Measurements from ENCODE around the gene NINJ2. TPM values are rescaled to one million over a fixed set of nuclear protein-coding genes. Genes with fewer than 3 reads are reported as not detected.
"Not testable (repeated sequence)": the region's sequence is repeated elsewhere in the genome, so short reads cannot be mapped to it uniquely, and the experiment has no call there.

The NINJ2 gene
- polyA plus RNA-seq: 10 to 100 TPM in 2 of 3 donors, 1 to 10 TPM in 1; 1.4 to 30.5 (median 19.5) TPM

DNA sequence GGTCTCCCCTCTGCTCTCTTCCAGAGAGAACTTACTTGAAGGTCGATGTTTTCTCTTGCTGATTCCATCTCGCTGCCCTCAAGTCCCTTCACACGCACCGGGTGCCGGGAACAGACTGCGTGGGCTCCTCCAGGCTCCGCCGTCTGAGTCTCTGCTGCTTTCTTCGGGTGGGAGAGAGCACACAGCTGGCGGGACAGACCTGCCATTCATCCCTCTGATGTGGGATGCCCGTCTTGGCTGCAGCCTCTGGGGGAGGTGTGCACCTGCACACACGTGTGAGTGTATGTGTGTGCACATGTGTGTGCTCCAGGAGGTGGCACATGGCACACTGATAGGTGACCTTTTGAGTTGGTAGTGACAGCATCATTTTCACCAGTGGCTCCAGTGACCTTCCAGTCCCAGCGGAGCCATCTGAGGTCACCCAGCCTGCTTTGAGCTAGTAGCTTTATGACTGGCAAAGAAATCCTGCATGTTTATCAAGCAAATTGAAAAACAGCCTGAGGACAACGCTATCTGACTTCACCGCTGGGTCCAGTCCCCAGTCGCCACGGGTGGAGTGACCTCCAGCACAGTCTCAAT, at the start of gene NINJ2:
NINJ2 (minus strand) TSS at position 153 of the 579 bp plus-strand sequence; CDS start at position 68, 85 bp downstream.
- H3K27ac ChIP-seq (ENCODE audit: low read depth, low read length): no peak within 1 kb of the TSS

GRCh38 chr12:712172-712863, 49.1 kb upstream of the NINJ2 start:
- 67 to 78% (median 72%) methylated on average over 8 of the region's 8 CpGs for WGBS, 3 donors
- no peak overlapping the region for H3K27ac ChIP-seq (ENCODE audit: low read depth, low read length)

More for the DNA sequence above, at the start of gene NINJ2:
- 35 to 62% (median 61%) methylated on average over 17 of the region's 17 CpGs for WGBS, 3 donors

- 78 to 91% (median 85%) methylated on average over 7 of the region's 7 CpGs for WGBS, 3 donors
- no peak overlapping the region for H3K27ac ChIP-seq (ENCODE audit: low read depth, low read length)
Measured at GRCh38 chr12:709455-710020, 46.3 kb upstream of the NINJ2 start.

GRCh38 chr12:708084-708483, 44.8 kb upstream of the NINJ2 start:
- H3K27ac ChIP-seq (ENCODE audit: low read depth, low read length): not testable (repeated sequence)

GRCh38 chr12:704516-705242, 41.4 kb upstream of the NINJ2 start:
- no peak overlapping the region for H3K27ac ChIP-seq (ENCODE audit: low read depth, low read length)
- 70 to 82% (median 71%) methylated on average over 5 of the region's 5 CpGs for WGBS, 3 donors

More at GRCh38 chr12:708084-708483, 44.8 kb upstream of the NINJ2 start:
- WGBS, 3 donors: 71 to 75% (median 73%) methylated on average over 2 to 3 of the region's 3 CpGs

- WGBS, 3 donors: 60 to 76% (median 73%) methylated on average over 11 of the region's 11 CpGs
- no peak overlapping the region for H3K27ac ChIP-seq (ENCODE audit: low read depth, low read length)
Measured at GRCh38 chr12:701896-702539, 38.8 kb upstream of the NINJ2 start.

- H3K27ac ChIP-seq (ENCODE audit: low read depth, low read length): no peak overlapping the region
- WGBS, 3 donors: 65 to 76% (median 73%) methylated on average over 4 of the region's 4 CpGs
Measured at GRCh38 chr12:700016-700415, 36.8 kb upstream of the NINJ2 start.

GRCh38 chr12:698222-698621, 35.0 kb upstream of the NINJ2 start:
- WGBS, 3 donors: 90 to 97% (median 92%) methylated on average over 4 of the region's 4 CpGs
- H3K27ac ChIP-seq (ENCODE audit: low read depth, low read length): not testable (repeated sequence)

DNA sequence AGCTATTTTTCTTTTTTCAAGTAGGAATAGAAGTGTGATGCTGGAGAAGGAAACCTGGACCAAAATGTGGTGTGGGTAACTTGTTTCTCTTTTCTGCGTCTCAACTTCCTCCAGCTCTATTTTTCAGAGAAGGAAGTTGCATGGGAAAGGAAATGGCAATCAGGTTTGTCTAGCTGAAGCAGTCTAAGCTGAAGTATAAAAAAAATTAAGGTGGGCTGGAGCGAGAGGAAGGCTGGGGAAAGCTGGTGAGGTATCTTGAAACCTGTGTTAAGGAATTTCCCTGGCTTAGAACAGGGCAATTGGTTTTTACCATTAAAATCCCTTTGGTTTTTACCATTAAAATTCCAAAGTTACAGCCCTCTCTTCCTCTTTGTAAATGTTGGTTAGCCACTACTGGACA, 34.2 kb upstream of the NINJ2 start:
- 39 to 68% (median 66%) methylated on average over 2 of the region's 2 CpGs for WGBS, 3 donors
- H3K27ac ChIP-seq (ENCODE audit: low read depth, low read length): no peak overlapping the region

GRCh38 chr12:694734-695503, 31.7 kb upstream of the NINJ2 start:
- no peak overlapping the region for H3K27ac ChIP-seq (ENCODE audit: low read depth, low read length)
- 84 to 87% (median 86%) methylated on average over 27 of the region's 27 CpGs for WGBS, 3 donors

GRCh38 chr12:693934-694533, 30.8 kb upstream of the NINJ2 start:
- WGBS, 3 donors: 84 to 87% (median 86%) methylated on average over 7 of the region's 7 CpGs
- no peak overlapping the region for H3K27ac ChIP-seq (ENCODE audit: low read depth, low read length)

- WGBS, 3 donors: 77 to 95% (median 93%) methylated on average over 2 of the region's 2 CpGs
- no peak overlapping the region for H3K27ac ChIP-seq (ENCODE audit: low read depth, low read length)
Measured at GRCh38 chr12:692274-692673, 29.0 kb upstream of the NINJ2 start.

DNA sequence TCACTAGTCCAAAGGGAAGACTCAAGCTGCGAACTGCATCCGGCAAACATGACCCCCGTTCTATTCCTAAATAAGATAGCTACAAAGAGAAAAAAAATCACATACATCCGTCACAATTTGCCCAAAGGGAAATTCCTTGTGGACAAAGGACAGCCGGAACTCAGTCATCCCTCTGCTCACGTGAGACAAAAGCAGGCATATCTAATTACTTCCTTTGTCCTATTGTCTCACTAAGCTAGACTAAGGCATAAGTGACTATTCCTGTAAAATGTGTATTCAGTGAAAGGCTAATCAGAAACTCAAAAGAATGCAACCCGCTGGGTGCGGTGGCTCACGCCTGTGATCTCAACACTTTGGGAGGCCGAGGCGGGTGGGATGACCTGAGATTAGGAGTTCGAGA, 27.2 kb upstream of the NINJ2 start:
- WGBS, 3 donors: 72 to 85% (median 76%) methylated on average over 12 of the region's 12 CpGs
- no peak overlapping the region for H3K27ac ChIP-seq (ENCODE audit: low read depth, low read length)

DNA sequence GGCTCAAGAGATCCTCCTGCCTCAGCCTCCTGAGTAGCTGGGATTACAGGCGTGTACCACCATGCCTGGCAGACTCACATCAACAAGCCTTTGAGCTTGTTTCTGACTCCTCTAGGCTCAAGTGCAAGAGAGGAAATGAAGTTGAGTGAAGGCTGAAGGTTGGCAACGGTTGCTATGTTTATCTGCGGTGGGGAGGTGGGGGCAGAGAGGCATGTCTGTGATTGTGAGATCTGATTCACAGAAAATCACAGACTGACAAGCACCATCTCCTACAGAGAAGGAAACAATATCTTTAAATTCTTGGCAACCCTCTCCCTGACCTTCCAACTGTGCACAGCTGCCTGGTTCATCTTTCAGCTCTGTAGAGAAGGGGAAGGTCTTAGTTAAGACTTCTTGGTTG, 22.1 kb upstream of the NINJ2 start:
- H3K27ac ChIP-seq (ENCODE audit: low read depth, low read length): no peak overlapping the region
- 30 to 44% (median 31%) methylated on average over 3 of the region's 3 CpGs for WGBS, 3 donors

DNA sequence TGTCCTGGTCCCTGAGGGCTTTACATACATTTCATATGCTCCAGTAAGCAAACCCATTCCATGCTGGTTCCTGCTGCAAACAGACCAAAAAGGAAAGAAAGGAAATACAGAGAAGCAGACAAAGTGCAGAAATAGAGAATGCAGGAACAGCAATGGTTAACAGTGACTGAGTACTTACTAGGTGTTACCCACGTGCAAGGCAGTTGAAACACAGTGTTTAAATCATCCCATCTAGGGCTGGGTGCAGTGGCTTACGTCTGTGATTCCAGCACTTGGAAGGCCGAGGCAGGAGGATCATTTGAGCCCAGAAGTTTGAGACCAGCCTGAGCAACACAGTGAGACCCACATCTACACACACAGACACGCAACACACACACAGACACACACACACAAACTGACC, 21.2 kb upstream of the NINJ2 start:
- H3K27ac ChIP-seq (ENCODE audit: low read depth, low read length): no peak overlapping the region
- WGBS, 3 donors: 72 to 81% (median 81%) methylated on average over 4 of the region's 4 CpGs

GRCh38 chr12:681568-682256, 18.5 kb upstream of the NINJ2 start:
- WGBS, 3 donors: 91 to 95% (median 95%) methylated on average over 10 of the region's 10 CpGs

More at GRCh38 chr12:681568-682256, 18.5 kb upstream of the NINJ2 start:
- H3K27ac ChIP-seq (ENCODE audit: low read depth, low read length): no peak overlapping the region
